ENCODE results near the gene RARB.

RARB gene

GRCh38 chr3:25438791-25439555 is 10.9 kb downstream of the RARB start:
- Histone ChIP-seq H3K9me3 (ENCODE audit: control insufficient read depth, low read length) (no peaks in the 10 kb centered on the region), H3K4me3 (ENCODE audit: low read length) (no peak overlapping the region), H3K27me3 (ENCODE audit: control insufficient read depth, insufficient read depth, low read length) (no peaks in the 10 kb centered on the region), H3K36me3 (ENCODE audit: control insufficient read depth, insufficient read depth, low read length) (no peaks in the 10 kb centered on the region), H3K9ac (ENCODE audit: low read length) (no peak overlapping the region), H3K4me1 (ENCODE audit: control insufficient read depth, insufficient read depth, low read length) (peaks cover 1% of the 10 kb centered on the region)

DNA sequence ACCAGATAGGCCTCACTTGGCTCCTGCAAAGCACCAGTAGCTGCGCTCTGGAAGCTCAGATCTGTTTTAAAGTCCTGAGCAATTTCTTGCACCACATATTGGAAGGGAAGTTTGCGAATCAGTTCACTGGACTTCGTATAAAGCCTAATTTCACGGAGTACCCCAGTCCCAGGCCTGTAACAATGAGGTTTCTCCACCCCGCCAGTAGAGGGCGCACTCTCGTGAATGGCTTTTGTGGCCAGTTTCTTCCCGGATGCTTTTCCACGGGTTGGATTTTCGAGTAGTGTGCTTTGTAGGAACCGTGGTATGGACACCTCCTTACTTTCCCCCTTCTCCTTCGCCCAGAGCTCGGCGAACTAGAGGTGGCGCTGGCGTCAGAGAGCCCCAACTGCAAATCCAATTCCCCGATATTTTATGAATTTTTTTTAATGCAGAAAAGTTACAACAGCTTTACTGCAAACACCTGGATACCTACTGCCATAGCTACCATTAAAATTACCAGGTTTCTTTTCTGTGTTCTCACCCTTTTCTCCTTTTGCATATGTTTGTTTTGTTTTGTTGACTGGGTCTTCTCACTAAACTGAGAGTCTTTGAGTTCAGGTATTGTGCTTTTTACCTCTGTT is 13.3 kb downstream of the RARB start:
- no peaks in the 10 kb centered on the region for H3K27me3 ChIP-seq (ENCODE audit: control insufficient read depth, insufficient read depth, low read length)
- H3K9ac ChIP-seq (ENCODE audit: low read length): no peak overlapping the region
- no peaks in the 10 kb centered on the region for H3K36me3 ChIP-seq (ENCODE audit: control insufficient read depth, insufficient read depth, low read length)
- no peak overlapping the region for H3K4me3 ChIP-seq (ENCODE audit: low read length)
- H3K4me1 ChIP-seq (ENCODE audit: control insufficient read depth, insufficient read depth, low read length): no peaks in the 10 kb centered on the region
- H3K9me3 ChIP-seq (ENCODE audit: control insufficient read depth, low read length): no peaks in the 10 kb centered on the region

DNA sequence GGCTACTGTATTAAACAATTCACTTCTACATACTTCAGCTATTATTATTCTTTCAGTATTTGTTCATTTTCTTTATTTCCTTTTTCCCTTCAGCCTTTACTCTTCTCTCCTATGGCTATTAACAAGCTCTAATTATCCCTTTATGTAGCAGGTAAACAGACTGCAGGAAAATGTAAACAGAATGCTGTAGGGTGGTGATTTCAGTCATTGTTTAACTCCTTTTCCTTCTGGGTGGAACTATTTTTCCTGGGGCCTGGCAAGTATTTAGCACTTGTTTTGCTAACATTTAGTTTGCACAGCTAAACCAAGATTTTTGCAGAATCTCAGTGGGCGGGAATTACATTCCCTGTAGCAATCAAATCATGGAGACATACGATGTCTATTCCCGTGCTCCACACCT is 14.4 kb downstream of the RARB start:
- Histone ChIP-seq H3K9ac (ENCODE audit: low read length) (no peak overlapping the region), H3K9me3 (ENCODE audit: control insufficient read depth, low read length) (no peaks in the 10 kb centered on the region), H3K4me1 (ENCODE audit: control insufficient read depth, insufficient read depth, low read length) (no peaks in the 10 kb centered on the region), H3K4me3 (ENCODE audit: low read length) (no peak overlapping the region), H3K27me3 (ENCODE audit: control insufficient read depth, insufficient read depth, low read length) (no peaks in the 10 kb centered on the region), H3K36me3 (ENCODE audit: control insufficient read depth, insufficient read depth, low read length) (no peaks in the 10 kb centered on the region)

GRCh38 chr3:25444273-25444672 is 16.2 kb downstream of the RARB start:
- Histone ChIP-seq H3K4me1 (ENCODE audit: control insufficient read depth, insufficient read depth, low read length) (peaks cover 11% of the 10 kb centered on the region), H3K9ac (ENCODE audit: low read length) (no peak overlapping the region), H3K36me3 (ENCODE audit: control insufficient read depth, insufficient read depth, low read length) (no peaks in the 10 kb centered on the region), H3K9me3 (ENCODE audit: control insufficient read depth, low read length) (no peaks in the 10 kb centered on the region), H3K27me3 (ENCODE audit: control insufficient read depth, insufficient read depth, low read length) (no peaks in the 10 kb centered on the region), H3K4me3 (ENCODE audit: low read length) (no peak overlapping the region)

DNA sequence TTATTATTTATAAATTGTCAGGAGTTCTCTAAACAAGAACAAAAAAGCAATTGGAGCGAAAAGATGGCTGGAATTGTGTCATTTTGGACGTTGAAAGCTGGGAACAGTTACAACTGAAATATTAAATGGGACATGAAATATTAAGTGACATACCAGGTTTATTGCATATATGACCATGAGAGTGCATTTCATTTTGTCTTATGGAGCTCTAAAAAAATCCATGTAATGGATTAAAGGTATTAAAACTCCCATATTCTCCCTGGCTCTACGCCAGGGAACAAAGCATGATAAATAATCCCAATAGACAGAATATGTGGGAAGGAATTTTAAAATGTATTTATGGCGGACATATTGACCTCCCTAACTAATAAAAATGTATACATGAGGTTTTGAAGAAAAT is 17.7 kb downstream of the RARB start:
- Histone ChIP-seq H3K27me3 (ENCODE audit: control insufficient read depth, insufficient read depth, low read length) (no peaks in the 10 kb centered on the region), H3K36me3 (ENCODE audit: control insufficient read depth, insufficient read depth, low read length) (no peaks in the 10 kb centered on the region), H3K9ac (ENCODE audit: low read length) (no peak overlapping the region), H3K4me1 (ENCODE audit: control insufficient read depth, insufficient read depth, low read length) (peaks cover 12% of the 10 kb centered on the region), H3K4me3 (ENCODE audit: low read length) (no peak overlapping the region), H3K9me3 (ENCODE audit: control insufficient read depth, low read length) (no peaks in the 10 kb centered on the region)

GRCh38 chr3:25447285-25447684 is 19.2 kb downstream of the RARB start:
- no peaks in the 10 kb centered on the region for H3K27me3 ChIP-seq (ENCODE audit: control insufficient read depth, insufficient read depth, low read length)
- H3K9ac ChIP-seq (ENCODE audit: low read length): no peak overlapping the region
- H3K4me1 ChIP-seq (ENCODE audit: control insufficient read depth, insufficient read depth, low read length): peaks cover 15% of the 10 kb centered on the region
- no peaks in the 10 kb centered on the region for H3K36me3 ChIP-seq (ENCODE audit: control insufficient read depth, insufficient read depth, low read length)
- H3K4me3 ChIP-seq (ENCODE audit: low read length): no peak overlapping the region
- no peaks in the 10 kb centered on the region for H3K9me3 ChIP-seq (ENCODE audit: control insufficient read depth, low read length)

DNA sequence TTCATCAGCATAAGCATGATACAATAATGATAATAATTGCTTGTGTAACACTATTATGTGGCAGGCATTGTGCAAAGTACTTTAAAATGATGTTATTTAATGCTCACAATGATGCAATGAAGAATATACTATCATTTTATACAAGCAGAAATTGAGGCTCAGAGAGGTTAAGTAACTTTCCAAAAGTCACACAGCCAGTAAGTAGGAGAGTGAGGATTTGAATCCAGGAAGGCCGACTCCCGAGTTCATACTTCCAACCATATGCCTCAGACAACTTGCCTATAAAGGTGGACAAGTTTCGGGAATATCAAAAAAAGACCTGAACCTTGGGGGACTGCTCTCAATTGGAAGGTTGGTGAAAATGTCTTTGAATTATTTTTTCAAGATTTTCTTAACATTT is 19.9 kb downstream of the RARB start:
- Histone ChIP-seq H3K27me3 (ENCODE audit: control insufficient read depth, insufficient read depth, low read length) (no peaks in the 10 kb centered on the region), H3K4me1 (ENCODE audit: control insufficient read depth, insufficient read depth, low read length) (peaks cover 16% of the 10 kb centered on the region), H3K9me3 (ENCODE audit: control insufficient read depth, low read length) (no peaks in the 10 kb centered on the region), H3K9ac (ENCODE audit: low read length) (no peak overlapping the region), H3K4me3 (ENCODE audit: low read length) (no peak overlapping the region), H3K36me3 (ENCODE audit: control insufficient read depth, insufficient read depth, low read length) (no peaks in the 10 kb centered on the region)

DNA sequence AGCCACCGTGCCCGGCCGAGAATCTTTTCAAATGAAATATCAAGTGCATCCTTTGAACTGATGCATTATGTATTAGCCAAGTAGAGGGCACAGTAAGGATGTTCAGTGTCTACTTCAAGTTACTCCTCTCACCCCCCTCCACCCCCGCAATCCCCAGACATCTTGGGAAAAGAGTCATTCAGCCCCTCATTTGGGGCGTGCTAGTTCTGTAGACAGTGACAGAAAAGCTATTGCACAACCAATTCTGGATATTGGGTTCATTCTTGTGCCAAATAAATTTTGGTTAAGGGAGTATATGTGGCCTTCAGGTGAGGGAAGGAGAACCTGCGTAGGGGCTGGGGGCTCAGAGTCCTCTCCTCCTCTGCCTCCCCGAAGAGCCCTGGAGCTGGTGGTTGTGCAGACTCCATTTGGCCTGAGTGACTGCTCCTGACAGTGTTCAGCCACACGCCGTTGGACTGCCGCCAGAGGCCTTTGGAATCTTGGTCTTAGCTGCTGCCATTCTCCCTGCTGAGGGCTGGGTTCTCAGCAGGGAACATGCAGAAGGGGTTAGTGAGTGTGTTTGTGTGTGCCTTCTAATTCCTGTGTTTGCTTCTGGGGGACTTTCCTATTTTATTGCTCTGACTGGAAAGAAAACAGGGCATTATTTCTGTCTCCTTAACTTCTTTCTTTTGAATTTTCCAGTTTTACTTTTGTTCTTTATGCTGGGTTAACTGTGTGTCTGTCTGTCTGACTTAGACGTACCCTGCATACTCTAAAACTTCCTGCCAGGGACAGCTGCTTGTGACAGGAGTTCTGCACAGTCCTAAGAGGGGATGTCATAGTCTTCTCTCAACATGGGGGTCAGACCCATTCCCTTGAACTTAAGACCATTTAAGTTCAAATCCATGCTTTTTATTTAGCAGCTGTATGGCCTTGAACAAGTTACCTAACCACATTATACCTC is 21.0 kb downstream of the RARB start:
- Histone ChIP-seq H3K9ac (ENCODE audit: low read length) (no peak overlapping the region), H3K36me3 (ENCODE audit: control insufficient read depth, insufficient read depth, low read length) (no peaks in the 10 kb centered on the region), H3K9me3 (ENCODE audit: control insufficient read depth, low read length) (no peaks in the 10 kb centered on the region), H3K4me1 (ENCODE audit: control insufficient read depth, insufficient read depth, low read length) (peaks cover 16% of the 10 kb centered on the region), H3K4me3 (ENCODE audit: low read length) (no peak overlapping the region), H3K27me3 (ENCODE audit: control insufficient read depth, insufficient read depth, low read length) (no peaks in the 10 kb centered on the region)

- no peak overlapping the region for H3K4me3 ChIP-seq (ENCODE audit: low read length)
- H3K9ac ChIP-seq (ENCODE audit: low read length): no peak overlapping the region
- H3K4me1 ChIP-seq (ENCODE audit: control insufficient read depth, insufficient read depth, low read length): peaks cover 16% of the 10 kb centered on the region
- H3K9me3 ChIP-seq (ENCODE audit: control insufficient read depth, low read length): no peaks in the 10 kb centered on the region
- no peaks in the 10 kb centered on the region for H3K27me3 ChIP-seq (ENCODE audit: control insufficient read depth, insufficient read depth, low read length)
- H3K36me3 ChIP-seq (ENCODE audit: control insufficient read depth, insufficient read depth, low read length): no peaks in the 10 kb centered on the region
These were observed 21.8 kb downstream of the RARB start for GRCh38 chr3:25449857-25450256.

GRCh38 chr3:25452192-25452591 is 24.1 kb downstream of the RARB start:
- H3K4me3 ChIP-seq (ENCODE audit: low read length): no peak overlapping the region
- no peaks in the 10 kb centered on the region for H3K27me3 ChIP-seq (ENCODE audit: control insufficient read depth, insufficient read depth, low read length)
- H3K4me1 ChIP-seq (ENCODE audit: control insufficient read depth, insufficient read depth, low read length): peaks cover 16% of the 10 kb centered on the region
- no peaks in the 10 kb centered on the region for H3K9me3 ChIP-seq (ENCODE audit: control insufficient read depth, low read length)
- no peak overlapping the region for H3K9ac ChIP-seq (ENCODE audit: low read length)
- no peaks in the 10 kb centered on the region for H3K36me3 ChIP-seq (ENCODE audit: control insufficient read depth, insufficient read depth, low read length)

GRCh38 chr3:25452740-25453139 is 24.7 kb downstream of the RARB start:
- Histone ChIP-seq H3K36me3 (ENCODE audit: control insufficient read depth, insufficient read depth, low read length) (no peaks in the 10 kb centered on the region), H3K4me3 (ENCODE audit: low read length) (no peak overlapping the region), H3K9ac (ENCODE audit: low read length) (no peak overlapping the region), H3K4me1 (ENCODE audit: control insufficient read depth, insufficient read depth, low read length) (peaks cover 18% of the 10 kb centered on the region), H3K9me3 (ENCODE audit: control insufficient read depth, low read length) (no peaks in the 10 kb centered on the region), H3K27me3 (ENCODE audit: control insufficient read depth, insufficient read depth, low read length) (no peaks in the 10 kb centered on the region)

GRCh38 chr3:25453619-25454004 is 25.5 kb downstream of the RARB start:
- Histone ChIP-seq H3K36me3 (ENCODE audit: control insufficient read depth, insufficient read depth, low read length) (no peaks in the 10 kb centered on the region), H3K9ac (ENCODE audit: low read length) (no peak overlapping the region), H3K4me1 (ENCODE audit: control insufficient read depth, insufficient read depth, low read length) (peaks cover 17% of the 10 kb centered on the region), H3K27me3 (ENCODE audit: control insufficient read depth, insufficient read depth, low read length) (no peaks in the 10 kb centered on the region), H3K4me3 (ENCODE audit: low read length) (no peak overlapping the region), H3K9me3 (ENCODE audit: control insufficient read depth, low read length) (no peaks in the 10 kb centered on the region)

Measured in mucosa of stomach (tissue), 1 donor.